Testis (tissue), 3 donors: Measurements from ENCODE around the gene PEX11A. TPM values are rescaled to one million over a fixed set of nuclear protein-coding genes. Genes with fewer than 3 reads are reported as not detected.
A peak's percentile ranks its signal among the peaks of the same experiment; 100 is the strongest.

Experiments
- DNase-seq: peaks from one replicate; pipeline ENCODE4 v3.0.0-alpha.2; 2019
- H3K27ac ChIP-seq, 2 donors: fragments of 200-600 bp; sonication (generic); one replicate each; pipeline ENCODE4 v1.5.1; 2019
- H3K27me3 ChIP-seq: fragments of 200-600 bp; sonication (generic); one replicate; pipeline ENCODE4 v1.5.1; 2019
- H3K36me3 ChIP-seq: fragments of 200-600 bp; sonication (generic); one replicate; pipeline ENCODE4 v1.5.1; 2017; ENCODE audit warnings: low read depth; ENCODE audit errors: missing control alignments
- H3K4me1 ChIP-seq: fragments of 200-600 bp; sonication (generic); one replicate; pipeline ENCODE4 v1.5.1; 2019
- H3K4me3 ChIP-seq, 2 donors: fragments of 200-600 bp; sonication (generic); one replicate each; pipeline ENCODE4 v1.5.1; 2017 to 2019
- H3K9me3 ChIP-seq: fragments of 200-600 bp; sonication (generic); one replicate; pipeline ENCODE4 v1.5.1; 2017
- CTCF ChIP-seq, 3 experiments: fragments of 450-650 bp in 2 of 3; fragments of 200-600 bp in 1 of 3; sonication (generic) in 1 of 3; IDR thresholded peaks; one replicate each; pipeline ENCODE4 v1.5.1; 2016 to 2019; ENCODE audit warnings: antibody characterized with exemption in 3 of 3, mild to moderate bottlenecking in 2 of 3, moderate library complexity in 1 of 3
- POLR2A ChIP-seq: fragments of 450-650 bp; IDR thresholded peaks from one replicate; pipeline ENCODE4 v1.6.1; 2017; ENCODE audit warnings: antibody characterized with exemption, mild to moderate bottlenecking, moderate library complexity
- WGBS, 2 donors: methylation state at CpG; one replicate each; pipeline ENCODE4 v1.1.5; 2018; 5-methylcytosine and 5-hydroxymethylcytosine counted together
- intact Hi-C: fragments of 100-400 bp; cut with DNase I; formaldehyde crosslinking; loops from one replicate; pipeline ENCODE4 v1.15.1; 2023; ENCODE audit warnings: low total_unique reads
- polyA plus RNA-seq: library from polyadenylated mRNA; stranded (reverse); fragments of 350-450 nt; fragmentation: Illumina TruSeq; extraction: RNeasy Lipid Tissue Mini Kit (QIAGEN cat#74804); gene quantifications from one replicate; pipeline ENCODE4 v1.2.3, GENCODE V29; 2014; ENCODE audit warnings: low read depth, low replicate concordance; ENCODE audit not compliant: insufficient read depth
- total RNA-seq, 2 donors: library from RNA; depleted of rRNA; stranded (reverse); fragments of >200 nt; gene quantifications; one replicate each; pipeline ENCODE4 v1.2.3, GENCODE V29; 2016

PEX11A gene
- total and polyA plus RNA-seq, 3 donors from 2014 or later, result 12.3 to 31.8 (median 15.0) TPM

DNA sequence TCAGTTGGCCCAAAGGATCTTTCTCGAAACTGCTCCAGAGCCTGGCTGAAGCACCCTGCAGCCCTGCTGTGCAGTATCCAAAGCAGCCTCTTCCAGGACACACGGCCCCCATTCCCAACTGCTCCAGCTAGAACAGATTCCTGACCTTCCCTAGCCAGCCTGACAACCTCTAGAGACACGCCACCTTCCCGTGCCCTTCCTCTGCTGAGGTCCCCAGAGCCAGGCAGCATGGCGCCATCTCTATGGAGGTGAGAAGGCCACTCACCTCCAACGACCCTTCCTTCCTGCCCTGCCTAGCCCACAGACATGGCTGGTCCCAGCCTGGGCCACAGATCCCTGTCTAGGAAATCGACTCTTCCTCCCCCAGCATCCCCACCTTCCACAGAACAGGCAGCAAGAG is 38.4 kb downstream of the PEX11A start:
- Histone ChIP-seq H3K36me3 (no peaks in the 10 kb centered on the region), H3K27ac (no peak overlapping the region), H3K9me3 (no peaks in the 10 kb centered on the region), H3K4me1 (peaks cover 5% of the 10 kb centered on the region), H3K4me3 (no peak overlapping the region), H3K27me3 (no peaks in the 10 kb centered on the region)
- DNase-seq, result no peak
- no peak for TF ChIP-seq CTCF (IDR thresholded peaks at IDR 0.05)
- no peak for TF ChIP-seq POLR2A
- 80 to 81% methylated on average over 3 to 7 of the region's 7 CpGs for WGBS, 2 donors
- intact Hi-C loops, result no loop called here

- intact Hi-C loops, result loop anchor here (10.0 kb wide), 1 partner anchor 85 kb away; no protein-coding TSS in a partner anchor
- TF ChIP-seq CTCF (IDR thresholded peaks at IDR 0.05), result no peak
- H3K9me3 ChIP-seq, result no peaks in the 10 kb centered on the region
- peaks cover 4% of the 10 kb centered on the region for H3K4me1 ChIP-seq
- no peak overlapping the region for H3K27ac ChIP-seq
- no peaks in the 10 kb centered on the region for H3K36me3 ChIP-seq
- WGBS, 2 donors, result 92 to 93% methylated on average over 14 to 15 of the region's 15 CpGs
- H3K27me3 ChIP-seq, result no peaks in the 10 kb centered on the region
- no peak for DNase-seq
- H3K4me3 ChIP-seq, result no peak overlapping the region
These were observed 40.8 kb downstream of the PEX11A start for GRCh38 chr15:89649716-89650115.

DNA sequence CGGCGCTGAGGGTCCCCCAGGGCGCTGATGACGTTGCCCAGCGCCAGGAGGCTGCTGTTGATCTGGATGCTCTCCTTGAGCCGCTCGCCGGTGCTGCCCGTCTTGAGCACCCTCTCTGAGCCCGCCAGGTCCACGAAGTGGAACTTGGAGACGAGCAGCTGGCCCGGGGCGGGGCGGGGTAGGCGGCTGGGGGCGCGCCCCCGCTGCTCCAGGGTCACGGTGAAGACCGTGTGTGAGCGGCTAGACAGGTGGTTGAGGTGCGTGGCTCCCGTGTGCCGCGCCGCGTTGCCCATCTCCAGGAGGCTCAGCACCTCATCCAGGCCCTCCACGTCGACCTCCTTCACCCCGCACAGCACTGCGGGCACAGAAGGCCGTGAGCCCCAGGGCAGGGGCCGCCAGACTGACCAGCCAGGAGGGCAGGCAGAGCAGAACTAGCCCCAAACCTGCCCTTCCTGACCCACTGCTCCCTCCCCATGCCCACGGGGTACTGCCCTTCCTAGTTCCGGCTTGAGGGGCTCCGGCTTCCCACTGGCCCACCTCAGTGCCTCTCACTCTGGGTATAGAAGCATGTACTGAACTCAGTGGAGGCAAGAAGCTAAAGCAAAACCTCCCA is 41.4 kb downstream of the PEX11A start:
- no peak for DNase-seq
- Histone ChIP-seq H3K9me3 (no peaks in the 10 kb centered on the region), H3K4me1 (no peaks in the 10 kb centered on the region), H3K27ac (no peak overlapping the region), H3K4me3 (peak overlapping the region; percentile 15), H3K27me3 (no peaks in the 10 kb centered on the region), H3K36me3 (no peaks in the 10 kb centered on the region)
- TF ChIP-seq POLR2A (no peak), CTCF (IDR thresholded peaks at IDR 0.05) (no peak)
- 83% methylated on average over 35 of the region's 37 CpGs; no CpG with 5 or more reads in 1 of the 2 donors for WGBS, 2 donors
- intact Hi-C loops, result loop anchor here (10.0 kb wide), 1 partner anchor 86 kb away; no protein-coding TSS in a partner anchor

DNA sequence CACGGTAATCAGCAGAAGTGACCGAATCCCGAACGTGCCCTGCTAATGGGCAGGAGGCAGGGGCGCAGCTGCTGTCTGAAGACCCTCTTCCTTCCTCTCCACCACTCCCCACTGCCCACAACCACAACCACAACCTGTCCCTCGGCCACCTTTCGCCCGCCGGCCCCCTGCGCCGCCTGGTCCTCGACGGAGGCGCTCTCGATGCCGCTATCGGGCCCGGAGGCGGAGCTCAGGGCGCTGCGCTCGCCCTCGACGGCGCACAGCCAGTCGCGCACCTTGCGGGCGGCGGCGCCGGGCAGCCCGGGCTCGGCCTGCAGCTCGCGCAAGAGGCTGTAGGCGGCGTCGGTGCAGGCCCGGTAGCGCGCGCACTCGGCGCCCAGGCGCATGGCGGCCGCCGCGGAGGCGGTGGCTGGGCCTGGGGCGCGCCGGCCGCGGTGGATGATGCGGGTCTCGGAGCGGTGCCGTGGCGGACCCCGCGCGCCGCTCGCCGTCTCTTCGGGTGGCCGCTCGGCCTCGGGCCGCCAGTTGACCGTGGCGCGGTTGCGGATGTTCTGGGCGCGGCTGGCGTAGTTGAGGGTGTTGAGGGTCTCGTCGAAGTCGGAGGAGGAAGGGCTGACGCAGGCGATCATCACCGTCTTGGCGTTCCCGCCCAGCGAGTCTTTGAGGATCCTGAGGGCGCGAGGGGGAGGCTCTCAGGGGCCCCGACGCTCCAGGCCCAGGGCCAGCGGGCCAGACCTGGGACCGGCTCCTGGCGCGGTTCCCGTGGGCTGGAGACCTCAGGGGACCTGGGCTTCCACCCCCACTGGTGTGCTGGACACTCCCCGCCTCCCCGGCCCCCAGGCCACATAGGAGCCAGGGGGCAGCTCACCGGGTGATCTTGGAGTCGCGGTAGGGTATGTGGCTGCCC is 42.2 kb downstream of the PEX11A start:
- TF ChIP-seq POLR2A (no peak), CTCF (IDR thresholded peaks at IDR 0.05) (no peak)
- DNase-seq, result no peak
- intact Hi-C loops, result loop anchor here (10.0 kb wide), 1 partner anchor 86 kb away; no protein-coding TSS in a partner anchor
- Histone ChIP-seq H3K27me3 (no peaks in the 10 kb centered on the region), H3K4me3 (peak overlapping the region; percentile 15 to 26), H3K4me1 (no peaks in the 10 kb centered on the region), H3K36me3 (no peaks in the 10 kb centered on the region), H3K9me3 (no peaks in the 10 kb centered on the region), H3K27ac (no peak overlapping the region)
- 59 to 84% methylated on average over 14 to 95 of the region's 102 CpGs for WGBS, 2 donors
